ENCODE results near the gene PRKAG2.

The PRKAG2 gene

DNA sequence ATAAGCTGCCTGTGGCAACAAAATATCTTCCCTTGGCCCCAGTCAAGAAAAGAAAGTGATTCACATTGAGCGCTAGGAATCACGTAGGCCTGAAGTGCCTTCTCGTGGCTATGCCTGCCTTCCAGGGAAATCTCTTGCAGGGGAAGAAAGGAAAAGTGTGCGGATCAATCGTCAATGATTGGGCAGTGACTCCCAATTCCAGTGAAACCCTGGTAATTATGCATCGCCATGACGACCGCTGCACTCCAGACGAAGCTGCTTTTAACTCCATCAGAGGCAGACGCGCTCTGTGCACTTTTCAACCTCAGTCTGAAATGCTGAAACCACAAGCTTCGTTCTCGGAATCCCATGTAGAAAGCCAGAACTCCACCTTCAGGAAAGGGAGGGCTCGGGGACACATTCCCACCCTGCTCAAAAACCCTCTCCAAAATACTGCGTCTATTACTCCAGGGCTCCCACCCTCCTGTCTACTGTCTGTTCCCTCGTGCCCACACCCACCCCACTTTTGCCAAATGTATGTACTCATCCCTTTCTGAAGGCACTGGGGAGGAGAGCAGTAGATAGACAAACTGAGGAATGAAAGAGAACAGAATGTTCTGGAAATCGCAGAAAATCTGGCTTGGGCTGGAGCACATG, 24.2 kb upstream of the PRKAG2 start:
- peak; percentile 61 for DNase-seq (ENCODE audit: low spot score)

DNA sequence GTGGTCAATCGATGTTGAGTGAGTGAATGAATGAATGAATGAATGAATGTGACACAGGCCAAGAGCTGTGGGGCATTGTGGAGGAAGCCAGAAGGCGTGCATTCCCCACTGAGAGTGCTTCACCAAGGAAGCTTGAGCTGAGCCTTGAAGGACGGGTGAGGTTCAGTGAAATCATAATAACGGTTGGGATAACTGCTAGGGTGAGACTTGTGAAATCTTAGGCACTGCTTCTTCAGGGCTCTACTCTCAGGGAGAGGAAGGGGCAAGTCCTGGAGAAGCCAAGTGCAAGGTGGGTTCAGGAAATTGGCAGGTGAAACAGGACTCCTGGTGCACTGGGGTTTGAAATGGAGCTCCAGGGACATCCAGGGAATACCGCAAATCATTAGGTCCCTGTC, 23.7 kb upstream of the PRKAG2 start:
- DNase-seq (ENCODE audit: low spot score) = no peak

DNA sequence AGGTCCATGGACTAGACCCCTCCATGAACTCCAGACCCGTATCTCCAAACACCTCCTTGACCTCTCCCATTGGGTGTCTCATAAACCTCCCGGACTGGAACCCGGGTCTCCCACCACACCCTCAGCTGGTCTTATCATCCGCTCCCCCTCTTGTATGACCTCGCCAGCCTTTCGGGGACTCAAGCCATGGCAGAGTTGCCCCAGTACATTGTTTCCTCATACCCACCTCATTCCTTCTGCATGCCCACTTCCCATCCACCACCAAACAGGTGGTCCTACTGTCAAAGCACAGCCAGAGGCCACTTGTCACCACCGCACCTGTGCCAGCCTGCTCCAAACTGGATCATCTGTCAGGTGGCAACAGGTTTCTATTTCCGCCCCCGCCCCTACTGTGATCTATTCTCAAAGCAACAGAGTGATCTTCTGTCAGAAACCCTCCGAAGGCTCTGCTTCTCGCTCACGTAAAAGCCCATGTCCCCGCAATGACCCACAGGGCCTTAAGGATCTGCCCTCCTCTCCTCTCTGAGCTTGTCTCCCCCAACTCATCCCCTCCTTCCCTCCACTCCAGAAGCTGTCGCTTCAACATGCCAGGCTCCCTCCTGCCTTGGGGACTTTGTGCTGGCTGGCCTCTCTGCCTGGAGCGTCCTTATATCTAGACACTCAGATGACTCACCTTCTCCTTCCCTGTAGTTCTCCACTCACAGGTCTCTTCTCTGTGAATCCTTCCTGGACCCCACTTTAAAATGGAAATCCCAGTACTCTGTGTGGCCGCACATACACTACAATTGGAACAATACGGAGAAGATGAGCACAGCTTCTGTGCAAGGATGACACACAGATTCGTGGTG, 22.8 kb upstream of the PRKAG2 start:
- DNase-seq (ENCODE audit: low spot score) = no peak

DNA sequence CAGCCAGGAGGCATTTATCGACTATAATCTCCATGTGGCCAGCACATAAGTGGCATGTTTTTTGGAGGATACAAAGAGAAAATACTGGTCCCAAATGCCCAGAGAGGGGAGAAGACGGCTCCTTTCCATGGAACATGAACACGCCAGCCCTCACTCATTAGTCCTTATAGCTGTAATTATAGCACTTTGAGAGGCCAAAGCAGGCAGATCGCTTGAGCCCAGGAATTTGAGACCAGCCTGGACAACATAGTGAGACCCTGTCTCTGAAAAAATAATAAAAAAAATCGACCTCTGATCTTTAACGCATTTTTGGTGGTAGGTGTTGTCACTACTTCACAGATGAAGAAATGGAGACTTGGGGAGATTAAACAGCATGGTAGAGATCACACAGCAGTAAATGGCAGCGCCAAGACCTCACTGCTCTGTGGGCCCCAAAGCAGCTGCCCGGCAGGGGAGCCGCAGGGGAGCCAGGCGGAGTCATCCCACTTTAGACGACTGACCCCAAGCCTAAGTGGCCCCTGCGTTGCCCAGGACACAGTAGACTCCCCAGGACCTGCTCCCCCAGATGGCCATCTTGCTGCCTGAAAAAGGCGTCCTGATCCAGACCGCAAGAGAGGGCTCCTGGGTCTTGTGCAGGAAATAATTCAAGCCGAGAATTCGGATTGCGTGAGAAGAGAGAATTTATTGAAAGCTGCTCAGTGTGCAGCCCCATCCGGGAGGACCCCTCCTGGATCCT, 21.2 kb upstream of the PRKAG2 start:
- no peak for DNase-seq (ENCODE audit: low spot score)

DNA sequence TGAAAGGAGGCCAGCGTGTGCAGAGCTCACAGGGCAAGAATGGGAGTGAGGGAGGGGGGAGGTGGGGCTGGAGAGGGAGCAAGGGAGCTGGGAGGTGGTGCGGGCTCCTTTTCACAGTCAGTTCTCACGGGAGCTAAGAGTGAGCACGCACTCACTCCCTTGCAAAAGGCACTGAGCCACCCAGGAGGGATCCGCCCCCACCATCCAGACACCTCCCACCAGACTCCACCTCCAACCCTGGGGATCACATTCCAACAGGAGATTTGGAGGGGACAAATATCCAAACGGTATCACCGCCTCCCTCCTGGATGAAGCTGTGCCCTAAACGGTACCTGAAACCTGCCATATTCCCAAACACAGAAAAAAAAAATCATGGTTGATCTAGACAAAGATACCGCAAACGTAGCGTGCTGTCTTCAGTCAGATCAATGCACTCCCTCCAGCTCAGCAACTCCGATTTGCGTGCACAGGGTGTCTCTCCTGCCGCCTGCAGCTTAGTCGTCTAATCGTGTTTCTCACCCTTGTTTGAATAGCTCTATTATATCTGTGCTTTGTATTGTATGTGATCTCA, 20.3 kb upstream of the PRKAG2 start:
- DNase-seq (ENCODE audit: low spot score) = no peak

DNA sequence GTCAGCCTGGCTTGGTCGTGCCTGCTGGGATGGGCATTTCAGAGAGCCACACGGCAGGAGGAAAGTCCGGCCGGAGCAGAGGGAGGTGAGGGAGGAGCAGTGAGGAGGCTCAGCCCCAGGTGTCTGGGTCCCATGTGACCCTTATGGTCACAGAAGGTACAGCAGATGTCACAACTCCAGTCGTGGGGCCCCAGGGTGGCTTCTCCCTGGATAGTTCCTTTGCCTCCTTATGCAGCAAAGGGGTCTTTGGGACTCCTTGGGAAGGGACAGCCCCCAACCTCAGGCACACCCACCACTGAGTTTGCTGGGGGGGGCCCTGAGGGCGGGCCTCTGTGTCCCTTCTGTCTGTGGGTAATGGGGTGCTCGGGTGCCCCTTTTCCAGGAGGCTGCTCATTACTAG, 19.6 kb upstream of the PRKAG2 start:
- no peak for DNase-seq (ENCODE audit: low spot score)

DNA sequence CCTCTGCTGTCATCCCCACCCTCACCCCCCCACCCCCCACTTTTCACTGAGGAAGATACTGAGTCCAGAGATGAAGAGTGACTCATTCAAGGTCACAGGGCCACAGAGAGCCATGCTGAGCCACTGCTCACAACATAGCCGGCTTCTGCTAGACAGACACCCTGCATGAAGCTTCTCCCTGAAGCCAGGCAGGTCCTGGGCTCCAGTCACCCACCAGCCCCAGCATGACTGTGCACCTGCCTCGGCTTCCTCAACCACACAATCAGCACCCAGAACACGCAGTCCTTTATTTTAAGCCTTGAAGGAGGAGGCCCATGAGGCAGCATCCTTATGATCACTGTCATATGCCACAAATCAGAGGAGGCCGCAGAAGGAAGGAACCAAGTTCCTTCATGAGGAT, 19.2 kb upstream of the PRKAG2 start:
- DNase-seq (ENCODE audit: low spot score) = no peak

DNA sequence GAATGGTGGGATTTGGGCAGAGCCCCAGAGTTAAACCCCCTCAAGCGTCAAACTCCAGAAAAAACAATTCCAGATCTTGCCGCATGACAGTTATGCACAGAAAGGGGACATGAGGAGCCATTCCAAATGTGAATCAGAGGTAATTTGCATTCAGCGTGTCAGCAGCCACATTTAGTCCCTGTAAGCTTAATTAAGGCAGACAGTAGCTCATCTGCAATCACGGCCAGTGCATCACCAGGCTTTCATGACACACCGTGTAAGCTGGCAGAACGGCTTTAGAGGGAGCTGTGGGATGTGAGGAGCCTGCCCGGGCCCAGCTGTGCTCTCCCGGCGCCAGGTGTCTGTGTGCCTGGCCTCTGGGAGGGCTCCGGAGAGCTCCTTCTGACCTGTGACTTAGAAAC, 18.7 kb upstream of the PRKAG2 start:
- no peak for DNase-seq (ENCODE audit: low spot score)

DNA sequence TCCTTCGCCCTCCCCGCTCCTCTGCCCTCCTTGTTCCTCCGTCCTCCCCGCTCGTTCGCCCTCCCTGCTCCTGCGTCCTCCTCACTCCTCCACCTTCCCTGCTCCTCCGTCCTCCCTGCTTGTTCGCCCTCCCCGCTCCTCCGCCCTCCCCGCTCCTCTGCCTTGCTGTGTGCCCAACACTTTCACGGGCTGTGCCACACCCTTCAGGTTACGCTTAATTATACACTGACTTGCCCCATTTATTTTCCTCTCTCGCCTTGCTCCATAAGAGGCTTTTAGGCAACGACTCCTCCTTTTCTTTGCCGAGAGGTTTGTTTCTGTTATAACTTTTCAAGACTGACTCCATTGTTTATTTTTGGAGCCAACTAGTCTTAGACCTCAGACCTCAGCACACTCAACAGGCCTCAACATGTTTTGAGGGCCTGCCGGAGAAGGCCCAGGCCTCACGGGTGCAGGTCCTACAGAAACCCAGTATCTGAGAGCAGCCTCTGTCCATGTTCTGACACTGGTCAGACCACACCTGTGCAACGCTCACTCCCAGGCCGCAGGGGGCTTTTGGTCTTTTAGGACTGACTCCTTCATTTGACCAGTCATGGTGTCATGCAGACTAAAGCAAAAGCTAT, 18.2 kb upstream of the PRKAG2 start:
- no peak for DNase-seq (ENCODE audit: low spot score)

DNA sequence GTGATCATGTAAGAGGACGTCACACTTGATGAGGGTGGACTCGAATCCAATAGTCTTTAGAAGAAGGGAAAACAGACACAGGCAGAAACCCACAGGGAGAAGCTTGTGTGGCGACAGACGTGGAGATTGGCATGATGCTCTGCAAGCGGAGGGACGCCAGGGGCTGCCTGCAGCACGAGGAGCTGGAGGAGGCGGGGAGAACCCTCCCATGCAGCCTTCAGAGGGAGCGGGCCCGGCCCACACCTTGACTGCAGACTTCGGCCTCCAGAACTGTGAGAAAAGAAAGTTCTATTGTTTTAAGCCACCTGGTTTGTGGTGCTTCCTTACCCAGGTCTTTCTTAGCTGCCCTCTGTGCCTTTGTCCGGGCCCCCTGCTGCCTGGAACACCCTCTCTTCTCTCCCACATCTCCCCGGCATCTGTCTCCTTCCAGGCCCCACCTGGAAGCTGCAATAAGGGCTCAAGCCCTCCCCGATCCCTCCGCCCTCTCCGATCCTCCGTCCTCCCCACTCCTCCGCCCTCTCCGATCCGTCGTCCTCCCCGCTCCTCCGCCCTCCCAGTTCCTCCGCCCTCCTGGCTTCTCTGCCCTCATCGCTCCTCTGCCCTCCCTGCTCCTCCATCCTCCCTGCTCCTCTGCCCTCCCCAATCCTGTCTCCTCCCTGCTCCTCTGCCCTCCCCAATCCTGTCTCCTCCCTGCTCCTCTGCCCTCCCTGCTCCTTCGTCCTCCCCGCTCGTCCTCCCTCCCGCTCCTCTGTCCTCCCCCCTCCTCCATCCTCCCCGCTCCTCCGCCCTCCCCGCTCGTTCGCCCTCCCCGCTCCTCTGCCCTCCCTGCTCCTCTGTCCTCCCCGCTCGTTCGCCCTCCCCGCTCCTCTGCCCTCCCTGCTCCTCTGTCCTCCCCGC, 17.4 kb upstream of the PRKAG2 start:
- DNase-seq (ENCODE audit: low spot score) = no peak

DNA sequence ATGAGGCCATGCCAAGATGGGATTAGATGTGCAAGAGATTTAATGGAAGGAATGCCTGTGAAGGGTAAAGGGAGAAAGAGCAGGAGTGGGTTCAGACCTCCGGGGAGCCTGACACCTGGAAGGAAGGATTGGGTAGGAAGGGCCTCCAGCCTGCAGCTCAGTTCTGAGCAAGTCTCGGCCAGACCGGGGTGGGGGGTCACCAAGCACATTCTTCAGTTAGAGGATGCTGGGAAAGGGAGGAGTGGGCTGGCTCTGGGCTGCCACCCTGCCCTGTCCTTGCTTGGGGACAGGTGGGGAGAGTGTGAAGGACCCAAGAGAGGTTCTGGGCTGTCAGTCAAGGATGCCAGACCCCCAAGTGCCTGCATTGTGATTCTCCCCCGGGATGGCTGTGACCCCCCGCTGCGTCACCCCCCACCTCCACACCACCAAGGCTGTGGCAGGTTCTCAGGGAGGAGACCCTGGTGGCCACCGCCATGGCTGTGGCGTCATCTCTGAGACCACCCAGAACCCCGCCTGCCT, 16.5 kb upstream of the PRKAG2 start:
- DNase-seq (ENCODE audit: low spot score) = no peak

DNA sequence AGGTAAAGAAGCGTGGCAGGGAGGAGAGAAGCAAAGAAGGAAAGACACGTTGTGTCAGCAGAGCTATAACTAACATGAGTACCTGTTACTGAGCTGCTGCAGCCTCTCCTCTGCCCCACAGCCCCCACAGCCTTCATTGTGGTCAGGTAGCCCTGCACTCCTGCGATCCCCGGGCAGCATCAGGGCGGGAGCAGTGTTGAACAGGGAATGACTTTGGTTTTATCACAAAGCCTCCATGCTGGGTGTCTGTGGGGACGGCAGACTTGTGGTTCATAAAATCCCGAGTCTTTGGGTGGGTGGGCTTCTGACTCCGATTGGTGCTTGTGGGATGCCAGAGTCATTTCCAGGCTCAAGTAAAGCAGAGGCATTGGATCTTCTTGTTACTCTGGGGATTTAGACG, 14.8 kb upstream of the PRKAG2 start:
- DNase-seq (ENCODE audit: low spot score) = no peak

DNA sequence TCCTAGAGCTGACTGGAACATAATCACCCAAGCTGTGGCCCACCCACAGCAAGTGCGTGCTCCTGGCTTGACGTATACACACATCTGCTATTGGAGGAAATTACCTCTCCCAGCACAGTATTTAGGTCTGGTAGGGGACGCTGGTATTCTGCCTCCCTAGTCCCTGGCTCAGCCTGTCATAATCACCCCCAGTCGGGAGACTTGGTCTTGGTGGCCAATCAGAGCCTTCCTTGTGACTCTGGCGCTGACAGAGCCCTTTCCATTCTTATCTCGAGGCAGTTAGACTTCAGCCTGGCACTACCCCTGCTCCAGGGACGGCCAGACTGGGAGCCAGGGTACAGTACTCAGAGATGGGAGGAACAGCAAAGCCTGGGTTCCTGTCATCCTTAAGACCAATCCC, 14.3 kb upstream of the PRKAG2 start:
- no peak for DNase-seq (ENCODE audit: low spot score)

DNA sequence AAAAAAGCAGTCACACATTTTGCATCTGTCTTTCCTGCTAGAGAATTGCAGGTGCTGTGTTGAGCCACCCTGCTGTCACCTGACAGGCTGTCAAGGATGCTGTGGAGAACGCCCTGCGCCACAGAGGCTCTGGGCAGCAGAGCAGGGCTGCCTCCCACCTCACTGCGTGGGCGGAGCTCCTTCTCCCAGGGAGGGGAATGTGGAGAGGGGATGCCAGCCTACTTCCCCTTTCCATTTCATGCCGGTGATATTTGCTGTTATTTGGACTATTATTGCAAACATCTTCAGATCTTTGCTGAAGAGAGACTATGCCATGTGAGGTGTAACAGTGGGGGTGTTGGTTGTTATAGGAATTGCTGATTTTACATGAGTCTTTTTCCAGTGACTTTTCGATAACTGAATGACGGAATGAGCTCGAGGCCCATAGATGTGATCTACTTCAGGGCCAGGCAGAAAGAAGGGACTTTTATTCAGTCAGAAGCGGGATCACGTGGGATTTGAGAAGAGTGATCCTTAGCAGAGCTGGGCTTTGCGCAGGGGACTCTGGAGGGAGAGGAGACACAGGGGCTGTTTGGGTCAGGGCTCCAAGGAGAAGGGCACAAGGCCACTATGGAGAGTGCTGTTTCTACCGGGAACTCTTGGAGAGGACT, 13.6 kb upstream of the PRKAG2 start:
- no peak for DNase-seq (ENCODE audit: low spot score)

DNA sequence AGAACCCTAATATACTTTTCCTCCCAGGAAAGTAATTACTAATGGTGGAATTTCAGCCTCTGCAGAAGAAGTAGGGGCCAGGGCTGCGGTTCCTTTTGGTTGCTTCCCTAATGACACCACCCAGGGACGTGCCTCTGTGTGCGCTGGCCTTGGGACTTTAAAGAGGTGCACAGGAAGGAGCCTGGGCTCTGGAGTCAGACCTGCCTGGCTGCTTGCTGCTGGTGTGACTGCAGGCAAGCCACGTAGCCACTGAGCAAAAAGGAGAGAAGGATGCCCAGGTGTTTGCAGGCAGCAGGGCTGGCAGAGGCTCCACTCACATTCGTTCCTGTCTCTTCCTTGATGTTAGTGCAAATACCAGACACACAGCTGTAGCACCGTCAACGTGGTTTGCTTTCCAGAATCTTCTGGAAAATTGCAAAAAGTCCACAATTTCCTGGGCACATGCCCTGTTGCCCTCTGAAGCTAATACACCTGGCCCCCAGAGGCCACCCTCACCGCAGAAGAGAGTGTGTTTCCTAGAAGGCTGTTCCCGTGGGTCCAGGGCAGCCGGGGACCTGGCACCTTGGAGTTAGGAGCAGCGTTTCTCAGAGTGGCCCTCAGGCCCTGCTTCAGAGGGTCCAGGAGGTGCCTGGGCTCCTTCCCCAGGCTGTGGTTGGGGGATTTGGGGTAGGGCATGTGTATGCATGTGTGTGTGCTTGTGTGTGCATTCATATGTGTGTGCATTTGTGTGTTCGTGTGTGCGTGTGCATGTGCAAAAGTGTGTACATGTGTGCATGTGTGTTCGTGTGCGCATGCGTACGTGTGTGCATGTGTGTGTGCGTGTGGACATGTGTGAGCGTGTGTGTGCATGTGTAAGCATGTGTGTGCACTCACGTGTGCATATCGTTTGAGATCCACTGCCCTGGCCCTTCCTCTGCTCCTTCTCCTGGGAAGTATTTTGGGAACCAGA, 12.8 kb upstream of the PRKAG2 start:
- DNase-seq (ENCODE audit: low spot score) = no peak

DNA sequence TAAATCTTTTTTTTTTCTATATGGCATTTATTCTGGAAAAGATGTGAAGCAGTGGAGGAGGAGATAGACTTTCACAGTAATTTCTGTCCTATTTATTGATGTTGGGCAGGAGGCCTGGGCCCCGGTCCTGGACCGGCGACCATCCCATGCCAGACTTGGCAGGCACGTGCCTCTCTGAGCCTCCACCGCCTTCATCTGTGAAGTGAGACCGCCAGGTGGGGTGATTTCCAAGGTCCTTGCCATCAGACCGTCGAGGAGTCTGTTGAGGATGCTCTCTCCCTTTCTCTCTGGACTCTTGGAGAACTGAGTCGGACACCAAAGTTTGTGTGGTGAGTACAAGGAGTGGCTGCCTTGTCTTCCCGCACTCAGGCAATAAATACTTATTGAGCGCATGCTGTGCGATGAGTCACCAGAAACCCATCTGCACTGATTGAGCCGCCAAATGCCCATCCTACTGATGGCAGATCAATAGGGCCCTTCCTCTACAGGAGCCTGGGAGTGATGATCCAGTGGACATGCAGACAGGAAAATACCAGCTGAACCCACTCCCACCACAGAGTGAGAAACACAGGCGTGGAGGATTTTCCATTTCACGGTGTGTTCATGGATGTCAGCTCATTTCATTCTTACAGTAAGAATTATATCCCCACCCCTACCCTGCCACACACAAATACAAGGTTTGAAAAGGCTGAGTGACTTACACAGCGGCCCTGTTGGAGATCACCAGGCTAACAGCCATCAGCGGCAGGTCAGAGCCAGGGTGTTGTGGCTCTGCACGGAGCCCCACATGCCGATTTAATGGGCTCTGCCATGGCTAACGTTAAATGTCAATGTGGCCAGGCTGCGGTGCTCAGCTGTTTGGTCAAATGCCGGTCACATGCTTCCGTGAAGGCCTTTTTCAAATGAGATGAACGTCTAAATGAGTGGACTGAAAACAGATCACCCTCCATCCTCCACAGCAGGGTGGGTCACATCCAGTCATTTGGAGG, 11.5 kb upstream of the PRKAG2 start:
- no peak for DNase-seq (ENCODE audit: low spot score)

DNA sequence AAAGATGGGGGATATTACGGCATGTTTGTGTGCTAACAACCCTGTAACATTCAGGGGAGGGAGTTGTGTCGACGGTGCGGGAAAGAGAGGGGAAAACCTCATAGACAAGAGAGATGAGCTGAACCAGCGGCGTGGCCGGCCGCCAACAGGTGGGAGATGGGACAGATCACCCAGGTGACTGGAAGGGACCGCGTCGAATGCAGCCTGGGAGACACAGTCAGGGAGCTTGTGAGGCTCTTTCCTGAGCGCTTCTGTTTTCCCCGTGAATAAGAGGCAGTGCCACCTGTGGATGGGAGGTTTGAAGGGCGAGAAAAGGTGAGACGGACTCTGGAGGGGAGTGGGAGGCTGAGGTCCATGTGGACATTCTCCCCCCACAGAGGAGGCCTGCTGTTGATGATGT, 9.9 kb upstream of the PRKAG2 start:
- no peak for DNase-seq (ENCODE audit: low spot score)

DNA sequence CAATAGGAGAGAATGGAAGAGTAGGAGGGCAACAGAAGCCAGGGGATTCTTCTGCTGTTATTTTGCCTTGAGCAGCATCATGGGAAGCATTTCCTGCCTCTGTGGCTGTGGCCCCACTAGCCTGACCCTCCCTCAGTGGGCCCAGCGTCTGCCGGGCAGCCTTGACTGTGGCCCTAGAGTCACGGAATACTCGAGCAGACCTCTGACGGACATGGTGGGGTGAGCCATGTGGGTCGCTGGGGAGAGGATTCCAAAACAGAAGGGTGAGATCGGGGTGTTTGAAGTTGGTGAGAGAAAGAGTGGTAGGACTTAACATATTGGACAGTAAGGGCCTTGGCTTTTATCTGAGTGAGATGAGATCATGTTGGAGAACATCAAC, 8.3 kb upstream of the PRKAG2 start:
- DNase-seq (ENCODE audit: low spot score) = no peak
